Measurements from ENCODE around the gene KCNMA1.

Gene KCNMA1

DNA sequence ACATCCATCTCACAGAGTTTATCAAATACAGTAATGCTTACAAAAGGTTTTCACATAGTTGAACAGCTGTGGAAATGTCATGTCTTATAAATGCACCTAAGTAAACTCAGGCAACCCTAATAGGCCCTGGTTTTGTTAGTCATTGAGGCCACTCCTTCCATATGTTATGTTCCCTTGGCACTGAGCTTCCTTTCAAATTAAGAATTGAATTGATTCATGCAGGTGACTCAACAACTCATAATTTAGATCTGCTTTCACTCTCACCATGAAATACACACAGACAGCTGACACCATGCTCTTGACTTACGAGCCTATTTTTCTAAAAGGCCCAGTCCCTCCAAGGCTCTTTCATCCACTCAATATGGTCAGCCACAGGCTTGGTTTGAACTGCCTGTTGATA lies 476.9 kb downstream of the KCNMA1 start:
- DNase-seq: peak; percentile 79
- H3K36me3 ChIP-seq (ENCODE audit: control insufficient read depth in 1 of 2, insufficient read depth in 2 of 2, low read depth in 1 of 2, low read length in 2 of 2): no peaks in the 10 kb centered on the region
- H3K4me3 ChIP-seq (ENCODE audit: insufficient read depth in 1 of 2, low read depth in 1 of 2, low read length in 2 of 2): no peak overlapping the region
- H3K18ac ChIP-seq (ENCODE audit: low read depth in 1 of 2, low read length in 2 of 2): peak overlapping the region in 1 of 2 experiments; percentile 89
- H3K9ac ChIP-seq (ENCODE audit: low read length): peak overlapping the region; percentile 25
- H2BK12ac ChIP-seq (ENCODE audit: low read length in 2 of 2): peak overlapping the region in 1 of 2 experiments; percentile 45
- H4K8ac ChIP-seq (ENCODE audit: low read length): no peak overlapping the region
- no peak overlapping the region for H3K4me2 ChIP-seq (ENCODE audit: low read length, poor library complexity, severe bottlenecking)
- H2BK5ac ChIP-seq (ENCODE audit: low read depth, low read length, poor library complexity, severe bottlenecking): no peak overlapping the region
- H2AK5ac ChIP-seq (ENCODE audit: low read length, severe bottlenecking): peak overlapping the region; percentile 44
- no peak overlapping the region for H4K91ac ChIP-seq (ENCODE audit: low read length)
- H3K14ac ChIP-seq (ENCODE audit: low read length in 2 of 2): no peak overlapping the region
- no peak overlapping the region for H2BK15ac ChIP-seq (ENCODE audit: low read depth, poor library complexity, severe bottlenecking)
- no peaks in the 10 kb centered on the region for H3K27me3 ChIP-seq (ENCODE audit: control insufficient read depth in 1 of 2, insufficient read depth in 1 of 2, low read length in 2 of 2)
- peaks cover 9% of the 10 kb centered on the region for H3K4me1 ChIP-seq (ENCODE audit: control insufficient read depth, insufficient read depth, low read depth, low read length)
- H3K4ac ChIP-seq (ENCODE audit: low read depth in 1 of 2, low read length in 2 of 2): no peak overlapping the region
- WGBS: 5% methylated on average over 1 of the region's 1 CpG
- H3K79me1 ChIP-seq (replicated peaks; ENCODE audit: low read length, poor library complexity, severe bottlenecking): no peaks in the 10 kb centered on the region
- H3K9me3 ChIP-seq (ENCODE audit: control insufficient read depth, low read length): no peaks in the 10 kb centered on the region
- H3K23ac ChIP-seq (ENCODE audit: low read length in 2 of 2): no peak overlapping the region
- H2BK120ac ChIP-seq (ENCODE audit: low read depth, low read length): no peak overlapping the region
- peak overlapping the region; percentile 45 for H3K27ac ChIP-seq (ENCODE audit: low read length, poor library complexity, severe bottlenecking)
- no peak overlapping the region for H2AFZ ChIP-seq (ENCODE audit: low read depth, low read length)

GRCh38 chr10:77159538-77160110 lies 478.0 kb downstream of the KCNMA1 start:
- H2BK5ac ChIP-seq (ENCODE audit: low read depth, low read length, poor library complexity, severe bottlenecking): no peak overlapping the region
- WGBS: 92% methylated on average over 2 of the region's 2 CpGs
- no peak overlapping the region for H3K4me2 ChIP-seq (ENCODE audit: low read length, poor library complexity, severe bottlenecking)
- H3K9me3 ChIP-seq (ENCODE audit: control insufficient read depth, low read length): no peaks in the 10 kb centered on the region
- peaks cover 12% of the 10 kb centered on the region for H3K4me1 ChIP-seq (ENCODE audit: control insufficient read depth, insufficient read depth, low read depth, low read length)
- peak overlapping the region; percentile 44 for H2BK15ac ChIP-seq (ENCODE audit: low read depth, poor library complexity, severe bottlenecking)
- H3K18ac ChIP-seq (ENCODE audit: low read depth in 1 of 2, low read length in 2 of 2): peak overlapping the region in 1 of 2 experiments; percentile 89
- H2AK5ac ChIP-seq (ENCODE audit: low read length, severe bottlenecking): no peak overlapping the region
- no peak overlapping the region for H3K27ac ChIP-seq (ENCODE audit: low read length, poor library complexity, severe bottlenecking)
- no peaks in the 10 kb centered on the region for H3K36me3 ChIP-seq (ENCODE audit: control insufficient read depth in 1 of 2, insufficient read depth in 2 of 2, low read depth in 1 of 2, low read length in 2 of 2)
- no peak overlapping the region for H3K4ac ChIP-seq (ENCODE audit: low read depth in 1 of 2, low read length in 2 of 2)
- H4K8ac ChIP-seq (ENCODE audit: low read length): peak overlapping the region; percentile 22
- H2BK120ac ChIP-seq (ENCODE audit: low read depth, low read length): no peak overlapping the region
- peaks cover 2% of the 10 kb centered on the region for H3K79me1 ChIP-seq (replicated peaks; ENCODE audit: low read length, poor library complexity, severe bottlenecking)
- H2BK12ac ChIP-seq (ENCODE audit: low read length in 2 of 2): peak overlapping the region; percentile 28 to 67
- H3K14ac ChIP-seq (ENCODE audit: low read length in 2 of 2): no peak overlapping the region
- no peaks in the 10 kb centered on the region for H3K27me3 ChIP-seq (ENCODE audit: control insufficient read depth in 1 of 2, insufficient read depth in 1 of 2, low read length in 2 of 2)
- H3K9ac ChIP-seq (ENCODE audit: low read length): peak overlapping the region; percentile 20
- no peak overlapping the region for H3K23ac ChIP-seq (ENCODE audit: low read length in 2 of 2)
- no peak overlapping the region for H2AFZ ChIP-seq (ENCODE audit: low read depth, low read length)
- no peak for DNase-seq
- H4K91ac ChIP-seq (ENCODE audit: low read length): no peak overlapping the region
- no peak overlapping the region for H3K4me3 ChIP-seq (ENCODE audit: insufficient read depth in 1 of 2, low read depth in 1 of 2, low read length in 2 of 2)

- H2BK5ac ChIP-seq (ENCODE audit: low read depth, low read length, poor library complexity, severe bottlenecking): no peak overlapping the region
- H3K4me1 ChIP-seq (ENCODE audit: control insufficient read depth, insufficient read depth, low read depth, low read length): peaks cover 12% of the 10 kb centered on the region
- H4K8ac ChIP-seq (ENCODE audit: low read length): no peak overlapping the region
- no peak overlapping the region for H3K14ac ChIP-seq (ENCODE audit: low read length in 2 of 2)
- H2BK120ac ChIP-seq (ENCODE audit: low read depth, low read length): peak overlapping the region; percentile 45
- H3K4ac ChIP-seq (ENCODE audit: low read depth in 1 of 2, low read length in 2 of 2): no peak overlapping the region
- H2BK15ac ChIP-seq (ENCODE audit: low read depth, poor library complexity, severe bottlenecking): no peak overlapping the region
- H3K23ac ChIP-seq (ENCODE audit: low read length in 2 of 2): no peak overlapping the region
- H2AK5ac ChIP-seq (ENCODE audit: low read length, severe bottlenecking): no peak overlapping the region
- DNase-seq: no peak
- H3K9me3 ChIP-seq (ENCODE audit: control insufficient read depth, low read length): no peaks in the 10 kb centered on the region
- no peak overlapping the region for H3K4me2 ChIP-seq (ENCODE audit: low read length, poor library complexity, severe bottlenecking)
- H2AFZ ChIP-seq (ENCODE audit: low read depth, low read length): no peak overlapping the region
- no peaks in the 10 kb centered on the region for H3K36me3 ChIP-seq (ENCODE audit: control insufficient read depth in 1 of 2, insufficient read depth in 2 of 2, low read depth in 1 of 2, low read length in 2 of 2)
- no peaks in the 10 kb centered on the region for H3K27me3 ChIP-seq (ENCODE audit: control insufficient read depth in 1 of 2, insufficient read depth in 1 of 2, low read length in 2 of 2)
- no peak overlapping the region for H2BK12ac ChIP-seq (ENCODE audit: low read length in 2 of 2)
- no peak overlapping the region for H3K4me3 ChIP-seq (ENCODE audit: insufficient read depth in 1 of 2, low read depth in 1 of 2, low read length in 2 of 2)
- 79% methylated on average over 1 of the region's 3 CpGs for WGBS
- H3K27ac ChIP-seq (ENCODE audit: low read length, poor library complexity, severe bottlenecking): no peak overlapping the region
- no peak overlapping the region for H3K9ac ChIP-seq (ENCODE audit: low read length)
- H3K79me1 ChIP-seq (replicated peaks; ENCODE audit: low read length, poor library complexity, severe bottlenecking): peaks cover 2% of the 10 kb centered on the region
- no peak overlapping the region for H4K91ac ChIP-seq (ENCODE audit: low read length)
- H3K18ac ChIP-seq (ENCODE audit: low read depth in 1 of 2, low read length in 2 of 2): peak overlapping the region; percentile 18 to 56
Observed at GRCh38 chr10:77158666-77159065, 478.9 kb downstream of the KCNMA1 start.

- no peak overlapping the region for H3K18ac ChIP-seq (ENCODE audit: low read depth in 1 of 2, low read length in 2 of 2)
- peak overlapping the region; percentile 77 for H3K9ac ChIP-seq (ENCODE audit: low read length)
- H3K14ac ChIP-seq (ENCODE audit: low read length in 2 of 2): no peak overlapping the region
- H3K4me2 ChIP-seq (ENCODE audit: low read length, poor library complexity, severe bottlenecking): no peak overlapping the region
- no peak overlapping the region for H2BK15ac ChIP-seq (ENCODE audit: low read depth, poor library complexity, severe bottlenecking)
- H3K9me3 ChIP-seq (ENCODE audit: control insufficient read depth, low read length): no peaks in the 10 kb centered on the region
- H2BK120ac ChIP-seq (ENCODE audit: low read depth, low read length): no peak overlapping the region
- H3K4me3 ChIP-seq (ENCODE audit: insufficient read depth in 1 of 2, low read depth in 1 of 2, low read length in 2 of 2): no peak overlapping the region
- H3K79me1 ChIP-seq (replicated peaks; ENCODE audit: low read length, poor library complexity, severe bottlenecking): peaks cover 5% of the 10 kb centered on the region
- H3K27ac ChIP-seq (ENCODE audit: low read length, poor library complexity, severe bottlenecking): peak overlapping the region; percentile 79
- H2BK12ac ChIP-seq (ENCODE audit: low read length in 2 of 2): peak overlapping the region; percentile 68 to 71
- H2BK5ac ChIP-seq (ENCODE audit: low read depth, low read length, poor library complexity, severe bottlenecking): no peak overlapping the region
- no peak for DNase-seq
- H3K4me1 ChIP-seq (ENCODE audit: control insufficient read depth, insufficient read depth, low read depth, low read length): peaks cover 11% of the 10 kb centered on the region
- H3K27me3 ChIP-seq (ENCODE audit: control insufficient read depth in 1 of 2, insufficient read depth in 1 of 2, low read length in 2 of 2): no peaks in the 10 kb centered on the region
- no peaks in the 10 kb centered on the region for H3K36me3 ChIP-seq (ENCODE audit: control insufficient read depth in 1 of 2, insufficient read depth in 2 of 2, low read depth in 1 of 2, low read length in 2 of 2)
- peak overlapping the region; percentile 37 for H2AK5ac ChIP-seq (ENCODE audit: low read length, severe bottlenecking)
- H3K4ac ChIP-seq (ENCODE audit: low read depth in 1 of 2, low read length in 2 of 2): no peak overlapping the region
- peak overlapping the region; percentile 8 for H4K8ac ChIP-seq (ENCODE audit: low read length)
- 90% methylated on average over 6 of the region's 9 CpGs for WGBS
- H3K23ac ChIP-seq (ENCODE audit: low read length in 2 of 2): no peak overlapping the region
- H4K91ac ChIP-seq (ENCODE audit: low read length): peak overlapping the region; percentile 23
- no peak overlapping the region for H2AFZ ChIP-seq (ENCODE audit: low read depth, low read length)
Observed at GRCh38 chr10:77157248-77158019, 480.2 kb downstream of the KCNMA1 start.

Measured in mesenchymal stem cell (in vitro differentiated cells and primary cell).